ENCODE results near the gene DIS3L2. TPM values are rescaled to one million over a fixed set of nuclear protein-coding genes. Genes with fewer than 3 reads are reported as not detected.
"Not testable (repeated sequence)": the region's sequence is repeated elsewhere in the genome, so short reads cannot be mapped to it uniquely, and the experiment has no call there.

DIS3L2 gene
- total RNA-seq, 2 experiments from 2014 or later = 30.6 to 33.7 TPM

- ChIA-PET CTCF (interaction anchor here (0.7 kb wide), 1 partner anchor 71 kb away, joined by 3 read pairs; no protein-coding TSS in a partner anchor), POLR2A (no interaction called here)
These were observed 35.5 kb downstream of the DIS3L2 start for GRCh38 chr2:231996797-231997540.

DNA sequence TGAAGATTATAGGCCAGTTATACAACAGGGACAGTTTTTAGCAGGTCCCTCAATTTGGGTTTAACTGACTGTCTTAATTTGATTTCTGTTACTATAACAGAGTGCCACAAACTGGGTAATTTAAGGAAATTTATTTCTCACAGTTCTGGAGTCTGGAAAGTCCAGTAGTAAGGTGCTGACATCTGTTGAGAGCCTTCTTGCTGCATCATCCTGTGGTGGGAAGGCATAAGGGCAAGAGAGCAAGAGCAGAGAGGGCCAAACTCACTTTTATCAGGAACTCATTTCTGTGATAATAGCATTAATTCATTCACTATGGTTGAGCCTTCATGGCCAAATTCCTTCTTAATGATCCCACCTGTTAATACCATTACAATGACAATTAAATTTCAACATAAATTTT lies 36.5 kb downstream of the DIS3L2 start:
- ChIA-PET POLR2A (no interaction called here), CTCF (no interaction called here)

DNA sequence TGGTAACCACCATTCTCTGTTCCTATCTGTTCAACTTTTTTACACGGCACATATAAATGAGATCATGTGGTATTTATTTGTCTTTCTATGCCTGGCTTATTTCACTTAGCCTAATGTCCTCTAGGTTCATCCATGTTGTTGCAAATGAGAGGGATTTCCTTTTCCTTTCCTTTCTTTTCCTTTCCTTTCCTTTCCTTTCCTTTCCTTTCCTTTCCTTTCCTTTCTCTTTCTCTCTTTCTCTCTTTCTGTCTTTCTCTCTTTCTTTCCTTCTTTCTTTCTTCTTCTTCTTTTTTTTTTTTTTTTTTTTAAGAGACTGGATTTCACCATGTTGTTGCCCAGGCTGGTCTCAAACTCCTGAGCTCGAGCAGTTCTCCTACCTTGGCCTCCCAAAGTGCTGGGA lies 38.9 kb downstream of the DIS3L2 start:
- POLR2A ChIA-PET = no interaction called here
- CTCF ChIA-PET = no interaction called here

DNA sequence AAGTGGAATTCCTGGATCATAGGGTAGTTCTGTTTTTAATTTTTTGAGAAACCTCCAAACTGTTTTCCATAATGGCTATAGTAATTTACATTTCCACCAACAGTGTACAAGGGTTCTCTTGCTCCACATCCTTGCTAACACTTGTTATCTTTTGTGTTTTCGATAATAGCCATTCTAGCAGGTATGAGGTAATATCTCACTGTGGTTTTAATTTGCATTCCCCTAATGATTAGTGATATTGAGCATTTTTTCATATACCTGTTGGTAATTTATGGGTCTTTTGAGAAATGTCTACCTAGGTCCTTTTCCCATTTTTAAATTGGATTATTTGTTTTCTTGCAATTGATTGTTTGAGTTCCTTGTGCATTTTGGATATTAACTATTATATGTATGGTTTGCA lies 39.6 kb downstream of the DIS3L2 start:
- CTCF ChIA-PET = no interaction called here
- POLR2A ChIA-PET = no interaction called here

DNA sequence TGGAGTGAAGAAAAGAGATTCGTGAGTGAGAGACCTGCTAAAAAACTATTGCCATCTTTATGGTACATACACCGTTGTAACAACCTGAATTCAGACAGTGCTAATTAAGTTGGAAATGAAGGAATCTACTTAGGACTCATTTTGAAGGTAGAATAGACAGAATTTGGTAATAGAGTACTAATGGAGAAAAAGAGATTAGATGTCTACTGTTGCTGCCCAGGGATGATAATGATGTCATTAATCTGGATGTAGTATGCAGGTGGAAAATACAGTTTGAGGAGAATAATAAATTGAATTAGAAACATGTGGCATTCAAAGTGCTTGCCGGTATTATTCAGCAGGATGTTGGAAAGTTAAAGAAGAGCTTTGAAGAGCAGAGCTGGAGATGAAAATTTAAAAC lies 44.7 kb downstream of the DIS3L2 start:
- ChIA-PET POLR2A (no interaction called here), CTCF (no interaction called here)

DNA sequence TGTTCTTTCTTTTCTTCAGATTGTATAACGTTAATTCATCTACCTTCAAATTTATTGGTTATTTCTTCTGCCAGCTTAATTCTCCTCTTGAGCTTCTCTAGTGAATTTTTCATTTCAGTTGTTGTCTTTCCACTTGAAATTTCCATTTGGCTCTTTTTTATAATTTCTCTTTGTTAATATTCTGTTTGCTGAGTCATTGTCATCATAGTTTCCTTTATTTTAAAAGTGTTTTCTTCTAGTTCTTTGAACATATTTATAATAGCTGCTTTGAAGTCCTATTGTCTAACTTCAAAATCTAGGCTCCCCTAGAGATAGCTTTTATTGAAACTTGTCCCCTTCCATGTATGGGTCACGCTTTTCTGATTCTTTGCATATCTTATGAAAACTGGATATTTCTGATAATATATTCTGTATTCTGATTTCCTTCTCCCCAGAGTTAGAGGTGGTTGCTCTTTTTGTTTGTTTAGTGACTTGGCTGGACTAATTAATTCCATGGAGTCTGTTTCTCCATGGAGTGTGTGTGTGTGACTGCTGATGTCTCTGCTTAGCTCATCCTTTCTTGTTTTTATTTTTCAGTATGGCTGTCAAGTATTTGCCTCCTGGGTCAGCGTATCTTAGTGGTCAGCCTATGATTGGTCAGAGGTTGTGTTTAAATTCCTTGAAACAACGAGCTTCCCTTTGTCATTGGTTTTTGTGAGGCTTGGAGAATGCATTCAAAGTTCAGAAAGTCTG lies 47.6 kb downstream of the DIS3L2 start:
- ChIA-PET POLR2A (interaction anchor here (0.7 kb wide), 1 partner anchor 62 kb away, joined by 3 read pairs; no protein-coding TSS in a partner anchor), CTCF (no interaction called here)

- ChIA-PET CTCF (no interaction called here), POLR2A (no interaction called here)
These were observed 48.2 kb downstream of the DIS3L2 start for GRCh38 chr2:232009639-232010274.

- CTCF ChIA-PET = no interaction called here
These were observed 52.3 kb downstream of the DIS3L2 start for GRCh38 chr2:232013701-232014353.

GRCh38 chr2:232014681-232015080 lies 53.2 kb downstream of the DIS3L2 start:
- POLR2A ChIA-PET = no interaction called here
- CTCF ChIA-PET = no interaction called here

More at GRCh38 chr2:232013701-232014353, 52.3 kb downstream of the DIS3L2 start:
- POLR2A ChIA-PET = no interaction called here

- CTCF ChIA-PET = no interaction called here
- POLR2A ChIA-PET = no interaction called here
These were observed 56.7 kb downstream of the DIS3L2 start for GRCh38 chr2:232018181-232018580.

DNA sequence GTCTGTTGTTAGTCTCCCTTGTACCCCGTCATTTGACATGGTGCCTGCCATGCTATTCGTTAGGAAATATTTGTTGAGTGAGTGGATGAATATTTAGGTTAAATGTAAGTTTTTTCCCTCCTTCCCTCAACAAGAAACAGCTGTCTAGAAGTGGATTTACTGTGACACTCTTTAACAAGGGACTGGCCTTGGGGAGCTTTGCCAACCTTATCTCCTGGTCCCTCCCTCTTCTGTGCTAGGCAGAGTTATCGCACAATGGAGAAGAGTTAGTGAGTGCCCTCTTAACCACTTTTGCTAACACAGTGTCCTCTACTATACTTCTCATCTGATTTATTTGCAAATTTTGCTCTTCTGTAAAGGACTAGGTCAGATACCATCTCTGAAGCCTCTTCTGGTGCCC lies 61.2 kb downstream of the DIS3L2 start:
- ChIA-PET CTCF (no interaction called here), POLR2A (no interaction called here)

DNA sequence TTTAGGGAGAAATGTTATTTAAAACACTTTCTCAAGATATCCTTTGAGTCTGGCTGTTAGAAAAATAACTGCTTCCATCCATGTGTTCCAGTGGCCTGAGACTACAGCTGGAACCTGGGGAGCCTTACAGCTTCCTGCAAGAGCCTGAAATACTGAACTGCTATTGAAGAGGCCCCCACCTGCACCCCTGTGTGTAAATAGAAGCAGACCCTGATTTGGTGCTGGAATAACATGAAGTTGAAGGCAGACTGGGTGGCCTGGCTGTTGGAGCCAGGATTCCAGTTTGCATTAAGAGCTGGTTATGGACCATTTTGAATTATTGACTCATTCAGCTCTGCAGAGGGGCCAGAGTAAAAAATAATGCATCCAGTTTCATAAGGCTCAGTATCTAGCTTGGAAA lies 61.9 kb downstream of the DIS3L2 start:
- CTCF ChIA-PET = no interaction called here
- POLR2A ChIA-PET = no interaction called here

DNA sequence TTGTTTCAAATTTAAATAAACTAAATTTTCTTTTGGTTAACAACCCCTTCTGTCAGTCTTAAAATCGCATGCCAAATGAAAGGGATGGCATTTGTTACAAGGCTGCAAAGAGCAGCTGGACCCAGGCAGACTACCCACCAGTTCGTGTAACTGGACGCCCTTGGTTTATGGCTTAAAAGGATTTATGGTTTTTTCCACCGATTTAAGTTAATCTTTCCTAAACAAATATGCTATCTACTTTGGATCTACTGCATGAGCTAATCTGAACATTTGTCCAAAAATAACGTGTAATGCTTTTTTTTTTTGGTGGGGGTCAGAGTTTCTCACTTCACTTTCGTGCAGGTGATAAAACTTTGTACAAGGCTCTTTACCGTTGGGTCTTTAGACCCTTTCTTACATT lies 62.9 kb downstream of the DIS3L2 start:
- POLR2A ChIA-PET = no interaction called here
- CTCF ChIA-PET = no interaction called here

- ChIA-PET POLR2A (interaction anchor here (0.5 kb wide), 1 partner anchor 416 kb away, joined by 3 read pairs; no protein-coding TSS in a partner anchor), CTCF (interaction anchor here (1.0 kb wide), 1 partner anchor 413 kb away, joined by 3 read pairs; no protein-coding TSS in a partner anchor)
These were observed 65.4 kb downstream of the DIS3L2 start for GRCh38 chr2:232026910-232027309.

GRCh38 chr2:232027530-232027929 lies 66.0 kb downstream of the DIS3L2 start:
- POLR2A ChIA-PET = no interaction called here
- CTCF ChIA-PET = interaction anchor here (1.0 kb wide), 1 partner anchor 414 kb away, joined by 3 read pairs; no protein-coding TSS in a partner anchor

DNA sequence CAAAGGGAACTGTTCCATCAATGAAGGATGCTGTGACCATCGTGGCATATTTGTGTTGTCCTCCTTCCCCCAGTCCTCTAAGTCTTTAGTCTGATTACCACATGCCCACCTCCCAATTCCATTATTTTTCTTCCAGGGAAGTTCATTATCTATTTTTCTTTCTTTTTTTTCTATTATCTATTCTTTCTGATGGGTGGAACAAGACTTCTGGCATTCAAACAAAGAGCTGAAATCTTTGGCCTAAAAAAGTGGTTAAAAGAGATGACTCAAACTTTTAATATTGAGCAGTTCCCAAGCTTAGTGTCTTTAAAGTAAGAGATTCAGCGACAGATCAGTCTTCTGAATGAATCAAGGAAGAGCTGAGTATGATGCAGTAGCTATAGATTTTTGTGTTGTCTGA lies 66.6 kb downstream of the DIS3L2 start:
- POLR2A ChIA-PET = no interaction called here
- CTCF ChIA-PET = no interaction called here

GRCh38 chr2:232028631-232029030 lies 67.1 kb downstream of the DIS3L2 start:
- ChIA-PET POLR2A (no interaction called here), CTCF (no interaction called here)

DNA sequence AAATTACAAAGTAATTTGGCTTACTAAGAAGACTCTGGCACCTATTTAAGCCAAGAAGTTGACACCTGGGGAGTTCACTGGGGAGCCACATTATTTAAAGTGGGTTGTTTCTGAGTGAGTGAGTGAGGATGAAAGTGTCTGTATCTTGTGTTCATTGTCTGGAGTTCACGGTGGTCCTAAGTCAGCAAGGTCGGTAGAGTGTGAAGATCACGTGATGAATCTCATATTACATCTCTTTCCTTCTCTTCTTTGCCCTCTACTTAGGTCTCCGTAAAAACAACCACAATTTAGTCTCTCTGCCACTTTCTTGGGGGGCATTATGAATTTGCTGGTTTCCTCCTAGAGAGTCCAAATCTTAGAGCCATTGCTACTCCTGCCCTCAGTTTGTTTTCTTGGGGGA lies 67.8 kb downstream of the DIS3L2 start:
- POLR2A ChIA-PET = no interaction called here
- CTCF ChIA-PET = no interaction called here

GRCh38 chr2:232030229-232030628 lies 68.7 kb downstream of the DIS3L2 start:
- POLR2A ChIA-PET = no interaction called here
- CTCF ChIA-PET = no interaction called here

DNA sequence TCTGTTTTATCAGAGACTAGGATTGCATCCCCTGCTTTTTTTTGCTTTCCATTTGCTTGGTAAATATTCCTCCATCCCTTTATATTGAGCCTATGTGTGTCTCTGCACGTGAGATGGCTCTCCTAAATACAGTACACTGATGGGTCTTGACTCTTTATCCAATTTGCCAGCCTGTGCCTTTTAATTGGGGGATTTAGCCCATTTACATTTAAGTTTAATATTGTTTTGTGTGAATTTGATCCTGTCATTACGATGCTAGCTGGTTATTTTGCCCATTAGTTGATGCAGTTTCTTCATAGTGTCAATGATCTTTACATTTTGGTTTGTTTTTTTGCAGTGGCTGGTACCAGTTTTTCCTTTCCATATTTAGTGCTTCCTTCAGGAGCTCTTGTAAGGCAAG lies 73.8 kb downstream of the DIS3L2 start:
- CTCF ChIA-PET, POLR2A ChIA-PET: not testable (repeated sequence)

GRCh38 chr2:232036876-232037275 lies 75.4 kb downstream of the DIS3L2 start:
- POLR2A ChIA-PET = not testable (repeated sequence)

More at GRCh38 chr2:232036876-232037275, 75.4 kb downstream of the DIS3L2 start:
- CTCF ChIA-PET = not testable (repeated sequence)
